B cell (primary cell): Measurements from ENCODE around the gene ZCCHC7. TPM values are rescaled to one million over a fixed set of nuclear protein-coding genes. Genes with fewer than 3 reads are reported as not detected.

Experiments
- ATAC-seq: fragments of 200-7000 bp; cut with Tn5 transposase; one replicate; pipeline ENCODE4 v1.10.0; 2021; ENCODE audit warnings: low read depth, mild to moderate bottlenecking, moderate number of reproducible peaks, moderate library complexity
- CTCF ChIA-PET: fragments of 350-600 bp; sonication (Branson Sonifier 250); formaldehyde crosslinking; loops from one replicate; lab custom pipeline; 2021; ENCODE audit warnings: antibody characterized with exemption, inconsistent platforms; lab: Charles Lee
- POLR2A ChIA-PET: fragments of 350-600 bp; sonication (Branson Sonifier 250); formaldehyde crosslinking; loops from one replicate; lab custom pipeline; 2021; ENCODE audit warnings: antibody characterized with exemption; lab: Charles Lee
- DNase-seq: peaks from one replicate; pipeline ENCODE4 v3.0.0; 2013
- H2AFZ ChIP-seq: 2 replicates; pipeline ENCODE4 v1.6.1; 2012; ENCODE audit warnings: mild to moderate bottlenecking, low read depth, low read length; ENCODE audit not compliant: insufficient read depth, poor library complexity, severe bottlenecking
- H3K27ac ChIP-seq, 2 donors: 1 replicate in 1 of 2; 2 replicates in 1 of 2; pipeline ENCODE4 v1.5.1; 2012 to 2013; ENCODE audit warnings: low read length in 2 of 2, mild to moderate bottlenecking in 2 of 2, moderate library complexity in 1 of 2
- H3K27me3 ChIP-seq, 4 experiments: fragments of 200-600 bp in 1 of 4; sonication (generic) in 1 of 4; replicated peaks in 1 of 4; 1 replicate in 2 of 4; 2 replicates in 2 of 4; pipeline versions ENCODE4 v1.6.1 to v1.7.0; 2013 to 2016; ENCODE audit warnings: low read length in 3 of 4, mild to moderate bottlenecking in 2 of 4, mixed read lengths in 1 of 4, moderate library complexity in 1 of 4; ENCODE audit not compliant: insufficient read depth in 4 of 4, control insufficient read depth in 3 of 4; ENCODE audit errors: control extremely low read depth in 1 of 4
- H3K36me3 ChIP-seq, 2 experiments: replicated peaks in 1 of 2; 1 replicate in 1 of 2; 2 replicates in 1 of 2; pipeline versions ENCODE4 v1.6.1 to v1.7.1; 2013; ENCODE audit warnings: low read length in 1 of 2; ENCODE audit not compliant: insufficient read depth in 2 of 2, control insufficient read depth in 1 of 2; ENCODE audit errors: control extremely low read depth in 1 of 2, extremely low read depth in 1 of 2
- H3K4me1 ChIP-seq, 2 donors: fragments of 200-600 bp in 1 of 2; sonication (generic) in 1 of 2; 1 replicate in 1 of 2; 2 replicates in 1 of 2; pipeline versions ENCODE4 v1.5.1 to v1.6.1; 2013 to 2017; ENCODE audit warnings: low read length in 2 of 2; ENCODE audit not compliant: control insufficient read depth in 2 of 2, insufficient read depth in 2 of 2
- H3K4me2 ChIP-seq: replicated peaks from 2 replicates; pipeline ENCODE3; 2012; ENCODE audit warnings: mild to moderate bottlenecking, low read depth, low read length; ENCODE audit not compliant: poor library complexity, severe bottlenecking
- H3K4me3 ChIP-seq, 5 experiments: fragments of 200-600 bp in 1 of 5; sonication (generic) in 1 of 5; 1 replicate in 3 of 5; 2 replicates in 2 of 5; pipeline versions ENCODE4 v1.5.1 to v1.7.0; 2011 to 2016; ENCODE audit warnings: low read length in 4 of 5, mild to moderate bottlenecking in 4 of 5, low read depth in 2 of 5, control low read depth in 1 of 5, moderate library complexity in 1 of 5; ENCODE audit not compliant: insufficient read depth in 1 of 5; ENCODE audit errors: control extremely low read depth in 1 of 5, extremely low read depth in 1 of 5
- H3K79me2 ChIP-seq: fragments of 200-600 bp; sonication (generic); one replicate; pipeline ENCODE4 v1.6.0; 2016; ENCODE audit warnings: low read length; ENCODE audit not compliant: control insufficient read depth, insufficient read depth
- H3K9ac ChIP-seq: fragments of 200-600 bp; sonication (generic); 2 replicates; pipeline ENCODE4 v1.6.1; 2017; ENCODE audit warnings: mild to moderate bottlenecking, low read length, moderate library complexity
- H3K9me3 ChIP-seq, 3 donors: one replicate each; pipeline versions ENCODE4 v1.6.1 to v1.7.1; 2013; ENCODE audit warnings: low read length in 2 of 3; ENCODE audit not compliant: control insufficient read depth in 2 of 3, insufficient read depth in 1 of 3; ENCODE audit errors: control extremely low read depth in 1 of 3
- H4K20me1 ChIP-seq: 2 replicates; pipeline ENCODE4 v1.6.0; 2012; ENCODE audit warnings: mild to moderate bottlenecking, low read length; ENCODE audit not compliant: insufficient read depth, control insufficient read depth, poor library complexity, severe bottlenecking
- H3K27ac Mint-ChIP-seq: one replicate; pipeline ENCODE4 v1.8.0; 2021; ENCODE audit warnings: mixed read lengths
- H3K27me3 Mint-ChIP-seq: one replicate; pipeline ENCODE4 v1.8.0; 2021; ENCODE audit warnings: mixed read lengths
- H3K4me1 Mint-ChIP-seq: one replicate; pipeline ENCODE4 v1.8.0; 2021; ENCODE audit warnings: mixed read lengths
- H3K4me3 Mint-ChIP-seq: one replicate; pipeline ENCODE4 v1.8.0; 2021; ENCODE audit warnings: mixed read lengths
- H3K9me3 Mint-ChIP-seq: one replicate; pipeline ENCODE4 v1.8.0; 2022; ENCODE audit warnings: mixed read lengths; ENCODE audit not compliant: insufficient read depth
- EZH2 ChIP-seq: IDR thresholded peaks from 2 replicates; pipeline ENCODE4 v1.6.1; 2012; ENCODE audit warnings: borderline replicate concordance, low read depth, mild to moderate bottlenecking, moderate library complexity, low read length; ENCODE audit not compliant: insufficient read depth, poor library complexity, severe bottlenecking
- WGBS: methylation state at CpG from one replicate; pipeline ENCODE4 v1.1.5; 2013; ENCODE audit warnings: missing lambda C conversion rate; ENCODE audit not compliant: insufficient coverage; 5-methylcytosine and 5-hydroxymethylcytosine counted together
- intact Hi-C: fragments of 100-400 bp; cut with micrococcal nuclease; formaldehyde crosslinking; loops from one replicate; pipeline ENCODE4 v1.10.0; 2022
- polyA plus RNA-seq: library from polyadenylated mRNA; depleted of rRNA; stranded (reverse); fragments of >200 nt; gene quantifications from 2 replicates; pipeline ENCODE4 v1.2.3, GENCODE V29; 2012
- total RNA-seq, 2 donors: library from RNA; stranded (reverse); fragments of 120-200 nt in 1 of 2; gene quantifications; 1 replicate in 1 of 2; 2 replicates in 1 of 2; pipeline versions ENCODE4 v1.2.3 to v1.2.4, GENCODE V29; 2013 to 2022
- TF ChIP-seq, protein P1 (sequence below): fragments of 200-600 bp; IDR thresholded peaks from one replicate; pipeline ENCODE4 v1.8.0; 2022; ENCODE audit warnings: antibody characterized with exemption, mild to moderate bottlenecking

The ZCCHC7 gene
- total and polyA plus RNA-seq, 2 donors (not counting 1 experiment from before 2014, with no cell fraction given): 56.3 to 83.5 TPM

DNA sequence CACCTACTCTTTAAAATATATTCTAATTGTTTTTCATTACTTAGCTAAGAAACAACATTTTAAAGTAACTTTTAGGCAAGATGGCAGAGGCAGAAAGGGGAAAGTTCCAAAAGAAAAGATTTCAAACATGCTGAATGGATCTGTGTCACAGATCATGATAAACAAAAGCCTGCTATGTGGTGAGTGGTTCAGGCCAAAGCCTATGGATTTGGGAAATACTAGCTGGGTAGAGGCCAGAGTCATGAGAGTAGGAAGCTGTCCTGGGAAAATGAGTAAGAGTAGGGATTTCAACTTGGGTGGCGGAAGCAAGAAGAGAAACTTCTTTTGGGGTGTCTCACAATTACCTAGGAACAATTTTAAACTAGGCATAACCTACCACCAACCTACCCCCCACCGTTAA, 233.4 kb downstream of the ZCCHC7 start:
- no CpG with 5 or more reads among the region's 2 CpGs for WGBS
- TF ChIP-seq EZH2: no peak
- TF ChIP-seq, protein P1, sequence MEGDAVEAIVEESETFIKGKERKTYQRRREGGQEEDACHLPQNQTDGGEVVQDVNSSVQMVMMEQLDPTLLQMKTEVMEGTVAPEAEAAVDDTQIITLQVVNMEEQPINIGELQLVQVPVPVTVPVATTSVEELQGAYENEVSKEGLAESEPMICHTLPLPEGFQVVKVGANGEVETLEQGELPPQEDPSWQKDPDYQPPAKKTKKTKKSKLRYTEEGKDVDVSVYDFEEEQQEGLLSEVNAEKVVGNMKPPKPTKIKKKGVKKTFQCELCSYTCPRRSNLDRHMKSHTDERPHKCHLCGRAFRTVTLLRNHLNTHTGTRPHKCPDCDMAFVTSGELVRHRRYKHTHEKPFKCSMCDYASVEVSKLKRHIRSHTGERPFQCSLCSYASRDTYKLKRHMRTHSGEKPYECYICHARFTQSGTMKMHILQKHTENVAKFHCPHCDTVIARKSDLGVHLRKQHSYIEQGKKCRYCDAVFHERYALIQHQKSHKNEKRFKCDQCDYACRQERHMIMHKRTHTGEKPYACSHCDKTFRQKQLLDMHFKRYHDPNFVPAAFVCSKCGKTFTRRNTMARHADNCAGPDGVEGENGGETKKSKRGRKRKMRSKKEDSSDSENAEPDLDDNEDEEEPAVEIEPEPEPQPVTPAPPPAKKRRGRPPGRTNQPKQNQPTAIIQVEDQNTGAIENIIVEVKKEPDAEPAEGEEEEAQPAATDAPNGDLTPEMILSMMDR: no peak
- H2AFZ ChIP-seq: no peak overlapping the region
- POLR2A ChIA-PET: no interaction called here
- DNase-seq (no peak), ATAC-seq (no peak)
- intact Hi-C loops: no loop called here
- H3K4me1 ChIP-seq: no peaks in the 10 kb centered on the region
- H3K4me2 ChIP-seq: no peak overlapping the region
- H3K4me1 Mint-ChIP-seq: peaks cover 3% of the 10 kb centered on the region
- CTCF ChIA-PET: interaction anchor here (0.6 to 1.2 kb wide), 2 partner anchors 60 to 215 kb away, joined by 3 read pairs; no protein-coding TSS in a partner anchor
- no peak overlapping the region for H3K4me3 ChIP-seq
- H3K27me3 ChIP-seq: no peaks in the 10 kb centered on the region
- H4K20me1 ChIP-seq: no peaks in the 10 kb centered on the region
- H3K9ac ChIP-seq: no peak overlapping the region
- H3K79me2 ChIP-seq: peaks cover 15% of the 10 kb centered on the region
- peaks cover 5 to 74% of the 10 kb centered on the region in 2 experiments for H3K36me3 ChIP-seq
- no peak overlapping the region for H3K4me3 Mint-ChIP-seq
- H3K9me3 Mint-ChIP-seq: no peaks in the 10 kb centered on the region
- H3K27ac ChIP-seq: peak overlapping the region in 1 of 2 donors; percentile 43
- H3K9me3 ChIP-seq: no peaks in the 10 kb centered on the region
- H3K27me3 Mint-ChIP-seq: no peaks in the 10 kb centered on the region
- peak overlapping the region; percentile 38 for H3K27ac Mint-ChIP-seq

DNA sequence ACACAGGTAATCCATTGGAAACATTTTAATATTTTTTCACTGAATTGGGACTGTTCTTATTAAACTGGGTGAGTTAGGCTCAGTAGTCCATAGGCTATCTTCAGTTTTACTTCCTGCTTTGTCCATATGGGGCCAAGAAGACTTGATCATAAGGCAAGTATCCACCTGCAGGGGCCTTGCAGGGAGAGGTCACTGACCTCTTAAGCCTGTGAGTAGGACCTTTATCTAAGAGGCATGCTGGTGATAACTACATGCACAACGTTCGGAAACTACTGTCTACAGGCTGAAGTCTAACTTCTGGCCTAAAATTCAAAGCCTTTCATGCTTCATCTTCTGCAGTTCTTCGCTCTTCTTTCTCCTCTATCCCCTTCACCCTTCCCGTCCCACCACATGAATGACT, 242.1 kb downstream of the ZCCHC7 start:
- TF ChIP-seq EZH2: no peak
- TF ChIP-seq, protein P1: no peak
- H3K36me3 ChIP-seq: peaks cover 8 to 16% of the 10 kb centered on the region in 2 experiments

More for the DNA sequence above, 242.1 kb downstream of the ZCCHC7 start:
- H3K4me1 Mint-ChIP-seq: peaks cover 60% of the 10 kb centered on the region
- peak overlapping the region; percentile 39 for H3K27ac Mint-ChIP-seq
- Histone ChIP-seq H4K20me1 (no peaks in the 10 kb centered on the region), H3K9me3 (peaks cover 0 to 3% (median 0%) of the 10 kb centered on the region in 3 donors), H3K4me2 (no peak overlapping the region), H3K79me2 (no peaks in the 10 kb centered on the region), H3K27me3 (no peaks in the 10 kb centered on the region), H3K4me3 (no peak overlapping the region), H3K27ac (no peak overlapping the region), H3K9ac (no peak overlapping the region), H2AFZ (no peak overlapping the region), H3K4me1 (peaks cover 19 to 41% of the 10 kb centered on the region in 2 donors)
- CTCF ChIA-PET: no interaction called here
- no peak for ATAC-seq
- H3K9me3 Mint-ChIP-seq: no peaks in the 10 kb centered on the region
- 86% methylated on average over 4 of the region's 4 CpGs for WGBS
- H3K4me3 Mint-ChIP-seq: no peak overlapping the region
- DNase-seq: no peak
- POLR2A ChIA-PET: no interaction called here
- intact Hi-C loops: no loop called here
- no peaks in the 10 kb centered on the region for H3K27me3 Mint-ChIP-seq
